ENCODE measurements around the gene AHNAK2.

AHNAK2 gene

GRCh38 chr14:105011312-105011990, 33.3 kb upstream of the AHNAK2 start:
- H3K4me3 ChIP-seq (ENCODE audit: low read length) = no peak overlapping the region
- no peak for DNase-seq (ENCODE audit: low read depth)
- TF ChIP-seq CTCF (conservative IDR thresholded peaks at IDR 0.05; ENCODE audit: low read depth, low read length) = no peak

GRCh38 chr14:105010891-105011291, 32.7 kb upstream of the AHNAK2 start:
- TF ChIP-seq CTCF (conservative IDR thresholded peaks at IDR 0.05; ENCODE audit: low read depth, low read length) = no peak
- no peak overlapping the region for H3K4me3 ChIP-seq (ENCODE audit: low read length)
- DNase-seq (ENCODE audit: low read depth) = no peak

GRCh38 chr14:105010106-105010505, 31.9 kb upstream of the AHNAK2 start:
- TF ChIP-seq CTCF (conservative IDR thresholded peaks at IDR 0.05; ENCODE audit: low read depth, low read length) = no peak
- DNase-seq (ENCODE audit: low read depth) = no peak
- H3K4me3 ChIP-seq (ENCODE audit: low read length) = no peak overlapping the region

GRCh38 chr14:105007593-105008264, 29.6 kb upstream of the AHNAK2 start:
- no peak for TF ChIP-seq CTCF (conservative IDR thresholded peaks at IDR 0.05; ENCODE audit: low read depth, low read length)
- H3K4me3 ChIP-seq (ENCODE audit: low read length) = no peak overlapping the region
- no peak for DNase-seq (ENCODE audit: low read depth)

GRCh38 chr14:105006831-105007592, 28.8 kb upstream of the AHNAK2 start:
- no peak for DNase-seq (ENCODE audit: low read depth)
- TF ChIP-seq CTCF (conservative IDR thresholded peaks at IDR 0.05; ENCODE audit: low read depth, low read length) = no peak
- no peak overlapping the region for H3K4me3 ChIP-seq (ENCODE audit: low read length)

- no peak overlapping the region for H3K4me3 ChIP-seq (ENCODE audit: low read length)
- DNase-seq (ENCODE audit: low read depth) = no peak
- no peak for TF ChIP-seq CTCF (conservative IDR thresholded peaks at IDR 0.05; ENCODE audit: low read depth, low read length)
Observed at GRCh38 chr14:105005929-105006830, 28.0 kb upstream of the AHNAK2 start.
